HepG2 (cell line): ENCODE measurements around the gene UBE3A. TPM values are rescaled to one million over a fixed set of nuclear protein-coding genes. Genes with fewer than 3 reads are reported as not detected.

ENCODE experiments used
- ATAC-seq: fragments of 200-7000 bp; cut with Tn5 transposase; 3 replicates; pipeline ENCODE4 v1.9.1; 2020; ENCODE audit warnings: mild to moderate bottlenecking, moderate library complexity
- BruUV-seq: library from RNA; stranded (reverse); fragments of 400-500 nt; replicated peaks from 2 replicates; lab custom pipeline; 2021; lab: Mats Ljungman, UMichigan
- CTCF ChIA-PET: fragments of 300-600 bp; formaldehyde crosslinking; extraction: SDS; loops from one replicate; lab custom pipeline; 2021; ENCODE audit warnings: low total read pairs, inconsistent platforms, low intra/inter-chr PET ratio; lab: Yijun Ruan, JAX
- POLR2A ChIA-PET: fragments of 350-600 bp; sonication (Branson Sonifier 250); formaldehyde crosslinking; loops from one replicate; lab custom pipeline; 2020; ENCODE audit warnings: antibody characterized with exemption, inconsistent platforms; lab: Yijun Ruan, JAX
- DNase-seq: peaks from one replicate; pipeline ENCODE4 v3.0.0-alpha.2; 2015; ENCODE audit warnings: low spot score
- FAIRE-seq: peaks from 3 replicates; lab custom pipeline; 2011; peaks lifted over from hg19 to GRCh38; lab: Jason Lieb, UNC
- H2AFZ ChIP-seq: one replicate; pipeline ENCODE4 v1.6.1; 2011; ENCODE audit warnings: low read length, inconsistent platforms
- H3K27ac ChIP-seq: fragments of 300-600 bp; 3 replicates; pipeline ENCODE4 v1.8.0; 2011; ENCODE audit warnings: mixed run types, mild to moderate bottlenecking, mixed read lengths, low read length, inconsistent platforms; ENCODE audit not compliant: insufficient read depth; ENCODE audit errors: extremely low read length
- H3K27me3 ChIP-seq, 2 experiments: fragments of 200-600 bp in 1 of 2; 2 replicates in 1 of 2; 3 replicates in 1 of 2; pipeline versions ENCODE4 v1.6.0 to v1.8.0; 2011; ENCODE audit warnings: low read length in 2 of 2, mild to moderate bottlenecking in 2 of 2, moderate library complexity in 2 of 2, inconsistent platforms in 1 of 2; ENCODE audit not compliant: insufficient read depth in 2 of 2, control insufficient read depth in 1 of 2
- H3K36me3 ChIP-seq, 2 experiments: fragments of 200-600 bp in 1 of 2; replicated peaks in 1 of 2; 2 replicates in 1 of 2; 3 replicates in 1 of 2; pipeline versions ENCODE4 v1.5.1 to v1.8.0; 2011; ENCODE audit warnings: low read length in 2 of 2, inconsistent platforms in 1 of 2; ENCODE audit not compliant: insufficient read depth in 2 of 2, control insufficient read depth in 1 of 2
- H3K4me1 ChIP-seq: 2 replicates; pipeline ENCODE4 v1.5.1; 2012; ENCODE audit warnings: low read length, inconsistent platforms; ENCODE audit not compliant: insufficient read depth
- H3K4me2 ChIP-seq: 2 replicates; pipeline ENCODE4 v1.6.0; 2011; ENCODE audit warnings: low read depth, low read length, inconsistent platforms
- H3K4me3 ChIP-seq, 3 experiments: fragments of 200-600 bp in 1 of 3; sonication (generic), shearing (Covaris generic) in 1 of 3; replicated peaks in 1 of 3; 2 replicates each; pipeline ENCODE4 v1.5.1; 2011 to 2016; ENCODE audit warnings: low read length in 3 of 3, inconsistent platforms in 2 of 3, low read depth in 2 of 3, mild to moderate bottlenecking in 2 of 3, control low read depth in 1 of 3, mixed read lengths in 1 of 3; ENCODE audit not compliant: insufficient read depth in 1 of 3
- H3K79me2 ChIP-seq: one replicate; pipeline ENCODE4 v1.6.1; 2011; ENCODE audit warnings: low read length, inconsistent platforms; ENCODE audit not compliant: insufficient read depth
- H3K9ac ChIP-seq: 2 replicates; pipeline ENCODE4 v1.6.0; 2011; ENCODE audit warnings: mild to moderate bottlenecking, low read depth, low read length, inconsistent platforms; ENCODE audit not compliant: insufficient read depth
- H3K9me3 ChIP-seq: 2 replicates; pipeline ENCODE4 v1.5.1; 2012; ENCODE audit warnings: mild to moderate bottlenecking, low read length
- H4K20me1 ChIP-seq: 2 replicates; pipeline ENCODE4 v1.6.0; 2011; ENCODE audit warnings: inconsistent platforms, mild to moderate bottlenecking, low read length, moderate library complexity; ENCODE audit not compliant: insufficient read depth
- AGO1 ChIP-seq: fragments of 200-400 bp; formaldehyde crosslinking; IDR thresholded peaks from 2 replicates; pipeline ENCODE4 v1.6.1; 2017; ENCODE audit warnings: mild to moderate bottlenecking, low read depth, low read length, moderate library complexity; ENCODE audit not compliant: poor library complexity, severe bottlenecking
- JDP2 ChIP-seq: sonication (generic); formaldehyde crosslinking; IDR thresholded peaks from 2 replicates; pipeline ENCODE4 v1.8.1; 2022; ENCODE audit warnings: missing genetic modification reagents, borderline replicate concordance
- KDM2A ChIP-seq: sonication (generic); formaldehyde crosslinking; IDR thresholded peaks from 2 replicates; pipeline ENCODE4 v1.4.0; 2020; ENCODE audit warnings: low read depth, missing genetic modification reagents, borderline replicate concordance
- PCBP2 ChIP-seq: fragments of 200-400 bp; formaldehyde crosslinking; optimal IDR thresholded peaks from 2 replicates; pipeline ENCODE3; 2018; ENCODE audit warnings: low read length, low read depth; ENCODE audit not compliant: poor library complexity, severe bottlenecking
- TBX2 ChIP-seq: sonication (generic); formaldehyde crosslinking; IDR thresholded peaks from 2 replicates; pipeline ENCODE4 v1.5.0; 2020; ENCODE audit warnings: missing genetic modification reagents, mild to moderate bottlenecking, borderline replicate concordance
- ZFP36L1 ChIP-seq: sonication (generic); formaldehyde crosslinking; IDR thresholded peaks from 2 replicates; pipeline ENCODE4 v1.8.0; 2022; ENCODE audit warnings: mild to moderate bottlenecking, missing genetic modification reagents, moderate library complexity
- ZNF337 ChIP-seq: sonication (generic); formaldehyde crosslinking; IDR thresholded peaks from 2 replicates; pipeline ENCODE4 v1.5.1; 2020; ENCODE audit warnings: missing genetic modification reagents, low read depth, mild to moderate bottlenecking, borderline replicate concordance
- ZNF33A ChIP-seq: sonication (generic); formaldehyde crosslinking; IDR thresholded peaks from 2 replicates; pipeline ENCODE4 v1.5.1; 2020; ENCODE audit warnings: missing genetic modification reagents, mild to moderate bottlenecking, moderate library complexity, borderline replicate concordance
- ZNF530 ChIP-seq: sonication (generic); formaldehyde crosslinking; IDR thresholded peaks from 2 replicates; pipeline ENCODE4 v1.5.0; 2020; ENCODE audit warnings: low read depth, mild to moderate bottlenecking, missing genetic modification reagents
- ZNF615 ChIP-seq: sonication (generic); formaldehyde crosslinking; IDR thresholded peaks from 2 replicates; pipeline ENCODE4 v1.5.0; 2020; ENCODE audit warnings: mild to moderate bottlenecking, missing genetic modification reagents, borderline replicate concordance
- ZNF850 ChIP-seq: sonication (generic); formaldehyde crosslinking; conservative IDR thresholded peaks from 2 replicates; pipeline ENCODE4 v1.9.0; 2021; ENCODE audit warnings: mild to moderate bottlenecking, missing genetic modification reagents
- WGBS: methylation state at CpG from one replicate; pipeline ENCODE4 v1.1.6; 2017; ENCODE audit warnings: low lambda C conversion rate; 5-methylcytosine and 5-hydroxymethylcytosine counted together
- in situ Hi-C: cut with HindIII; loops from 2 replicates; pipeline ENCODE4 v1.10.0; 2017; ENCODE audit warnings: low pct_unique_long_range_greater_than_20kb; ENCODE audit not compliant: extremely low pct_ligation_motif_present
- intact Hi-C: fragments of 100-400 bp; cut with micrococcal nuclease; formaldehyde crosslinking; loops from one replicate; pipeline ENCODE4 v1.10.0; 2022; ENCODE audit not compliant: unreplicated experiment
- polyA plus RNA-seq, 8 experiments: library from polyadenylated mRNA; depleted of rRNA in 3 of 8; stranded (reverse) in 7 of 8; unstranded in 1 of 8; fragments of >200 nt; fragmentation: Illumina TruSeq in 4 of 8; extraction: Trizol in 4 of 8; gene quantifications; 2 replicates each; pipeline versions ENCODE4 v1.2.1 to v1.2.3, GENCODE V29; 2011 to 2016; ENCODE audit warnings: low read depth in 4 of 8, missing spikeins in 1 of 8, mixed read lengths in 1 of 8; ENCODE audit not compliant: insufficient read depth in 1 of 8
- total RNA-seq, 5 experiments: library from RNA; depleted of rRNA; stranded (reverse); fragments of >200 nt; fragmentation: Illumina TruSeq; extraction: Trizol; gene quantifications; 2 replicates each; pipeline ENCODE4 v1.2.3, GENCODE V29; 2016; ENCODE audit warnings: low read depth in 1 of 5

The UBE3A gene
- total and polyA plus RNA-seq, 2 of the 13 experiments (the other 11 are each of a cell fraction or from before 2014, with no cell fraction given) = 17.3 to 80.5 TPM

GRCh38 chr15:25433118-25433865 lies 5.5 kb downstream of the UBE3A start (continued):
- TF ChIP-seq AGO1 = no peak
- TF ChIP-seq, all 625 proteins: peak for 0

- CTCF ChIA-PET = no interaction called here
- Histone ChIP-seq H3K4me3 (no peak overlapping the region), H3K36me3 (no peaks in the 10 kb centered on the region; a peak in 1 of 5 replicates), H3K79me2 (peaks cover 96% of the 10 kb centered on the region), H3K4me1 (peaks cover 35% of the 10 kb centered on the region), H3K9ac (no peak overlapping the region), H3K27me3 (no peaks in the 10 kb centered on the region), H3K4me2 (no peak overlapping the region), H4K20me1 (peaks cover 53% of the 10 kb centered on the region), H3K27ac (no peak overlapping the region), H2AFZ (no peak overlapping the region), H3K9me3 (no peaks in the 10 kb centered on the region)
- POLR2A ChIA-PET = no interaction called here
- BruUV-seq = no TSS peak
- no peak for FAIRE-seq
- no peak for ATAC-seq
- no peak for TF ChIP-seq ZNF337 (CRISPR knock-in tag)
- no peak for TF ChIP-seq ZNF33A
- no peak for TF ChIP-seq ZNF530 (CRISPR knock-in tag)
- TF ChIP-seq KDM2A = no peak
- no peak for TF ChIP-seq PCBP2
- no peak for TF ChIP-seq ZFP36L1 (CRISPR knock-in tag)
- no peak for TF ChIP-seq ZNF850 (CRISPR knock-in tag)
- TF ChIP-seq JDP2 (CRISPR knock-in tag) = no peak
- TF ChIP-seq ZNF615 (CRISPR knock-in tag) = no peak
- TF ChIP-seq TBX2 (CRISPR knock-in tag) = no peak
- over 99% methylated on average over 3 of the region's 3 CpGs for WGBS
- intact Hi-C loops = loop anchor here (10.0 kb wide), 1 partner anchor 57 kb away; no protein-coding TSS in a partner anchor
- in situ Hi-C loops = loop anchor here (10.0 kb wide), 1 partner anchor 57 kb away; no protein-coding TSS in a partner anchor
- no peak for DNase-seq
These were observed 6.8 kb downstream of the UBE3A start for GRCh38 chr15:25431836-25432561.
